ENCODE data around the gene LYPD4.
"Not testable (repeated sequence)": the region's sequence is repeated elsewhere in the genome, so short reads cannot be mapped to it uniquely, and the experiment has no call there.

Gene LYPD4, protein sequence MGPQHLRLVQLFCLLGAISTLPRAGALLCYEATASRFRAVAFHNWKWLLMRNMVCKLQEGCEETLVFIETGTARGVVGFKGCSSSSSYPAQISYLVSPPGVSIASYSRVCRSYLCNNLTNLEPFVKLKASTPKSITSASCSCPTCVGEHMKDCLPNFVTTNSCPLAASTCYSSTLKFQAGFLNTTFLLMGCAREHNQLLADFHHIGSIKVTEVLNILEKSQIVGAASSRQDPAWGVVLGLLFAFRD

DNA sequence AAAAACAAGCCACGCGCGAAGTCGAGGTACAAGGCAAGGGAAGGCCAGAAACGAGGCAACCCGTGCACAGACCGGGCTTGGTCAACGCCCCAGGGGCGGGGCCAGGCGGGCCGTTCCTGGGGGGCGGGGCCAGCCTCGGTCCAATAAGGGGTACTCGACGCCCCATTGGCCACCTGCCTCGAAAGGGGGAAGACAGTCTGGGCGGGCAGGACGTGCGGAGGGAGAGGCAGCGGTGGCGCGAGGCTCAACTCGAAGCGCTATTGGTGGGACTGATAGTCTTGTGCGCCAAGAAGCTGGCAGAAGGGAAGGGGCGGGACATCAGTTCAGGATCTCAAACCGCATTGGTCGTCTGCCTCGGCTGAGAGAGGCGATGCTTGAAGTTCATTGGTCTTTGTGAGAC is at the start of gene LYPD4:
Gene LYPD4, minus strand, starts transcription at position 83 of the 400 bp plus-strand sequence. CDS start 5,398 bp downstream, outside the sequence.
- DNase-seq = no peak

DNA sequence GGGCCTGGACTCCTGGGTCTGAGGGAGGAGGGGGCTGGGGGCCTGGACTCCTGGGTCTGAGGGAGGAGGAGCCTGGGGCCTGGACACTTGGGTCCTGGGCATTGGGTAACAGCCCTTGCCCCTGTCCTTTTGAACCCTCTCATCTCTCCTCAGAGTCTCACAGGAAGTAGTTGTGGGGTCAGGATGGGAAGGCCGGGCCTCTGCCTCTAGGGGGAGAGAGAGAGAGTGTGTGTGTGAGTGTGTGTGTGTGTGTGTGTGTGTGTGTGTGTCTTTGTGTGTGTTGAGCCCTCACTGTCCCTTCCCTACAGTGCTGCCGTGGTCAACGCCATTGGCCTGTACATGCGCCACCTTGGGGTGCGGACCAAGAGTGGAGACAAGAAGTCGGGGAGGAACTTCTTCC is 49.4 kb upstream of the LYPD4 start:
- DNase-seq = no peak

DNA sequence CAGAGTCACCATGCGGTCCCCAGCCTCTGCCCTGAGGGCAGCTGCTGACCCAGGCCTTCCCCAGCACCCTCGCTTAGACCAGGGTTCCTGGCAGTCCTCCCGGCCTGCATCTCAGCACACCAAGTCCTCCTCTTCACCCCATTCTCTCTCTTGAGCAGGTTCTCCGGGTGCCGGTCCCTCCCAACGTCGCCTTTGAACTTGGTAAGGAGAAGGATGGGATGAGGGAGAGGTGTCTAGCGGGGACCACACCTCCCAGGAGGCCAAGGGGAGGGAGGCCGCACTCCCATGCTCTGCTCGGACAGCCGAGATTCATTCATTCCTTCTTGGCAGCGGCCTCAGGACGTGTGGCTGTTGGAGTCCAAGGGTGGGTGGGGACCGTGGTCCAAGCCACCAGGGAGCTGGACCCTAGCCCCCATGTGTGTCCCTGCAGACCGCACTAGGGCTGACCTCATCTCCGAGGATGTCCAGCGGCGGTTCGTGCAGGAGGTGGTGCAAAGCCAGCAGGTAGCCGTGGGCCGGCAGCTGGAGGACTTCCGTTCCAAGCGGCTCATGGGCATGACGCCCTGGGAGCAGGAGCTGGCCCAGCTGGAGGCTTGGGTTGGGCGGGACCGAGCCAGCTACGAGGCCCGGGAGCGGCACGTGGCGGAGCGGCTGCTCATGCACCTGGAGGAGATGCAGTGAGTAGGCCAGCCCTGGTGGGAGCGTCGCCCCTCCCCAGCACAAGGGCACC is 47.9 kb upstream of the LYPD4 start:
- DNase-seq = no peak

DNA sequence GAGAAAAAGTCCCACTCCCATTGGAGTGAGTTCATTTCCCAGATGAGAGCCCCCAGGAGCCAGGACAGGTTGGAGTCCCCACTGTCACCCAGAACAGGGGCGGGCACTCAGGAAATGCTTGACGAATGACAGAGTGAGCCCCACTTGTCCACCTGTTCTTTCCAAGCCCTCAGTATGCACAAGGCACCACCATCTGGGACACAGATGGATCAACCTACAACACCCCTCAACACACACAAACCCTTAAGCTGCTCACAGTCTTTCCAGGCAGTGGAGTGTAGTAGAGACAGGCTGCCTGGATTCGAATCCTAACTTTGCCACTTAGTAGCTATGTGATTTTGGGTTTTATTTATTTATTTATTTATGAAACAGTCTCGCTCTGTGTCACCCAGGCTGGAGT is 46.5 kb upstream of the LYPD4 start:
- no peak for DNase-seq

DNA sequence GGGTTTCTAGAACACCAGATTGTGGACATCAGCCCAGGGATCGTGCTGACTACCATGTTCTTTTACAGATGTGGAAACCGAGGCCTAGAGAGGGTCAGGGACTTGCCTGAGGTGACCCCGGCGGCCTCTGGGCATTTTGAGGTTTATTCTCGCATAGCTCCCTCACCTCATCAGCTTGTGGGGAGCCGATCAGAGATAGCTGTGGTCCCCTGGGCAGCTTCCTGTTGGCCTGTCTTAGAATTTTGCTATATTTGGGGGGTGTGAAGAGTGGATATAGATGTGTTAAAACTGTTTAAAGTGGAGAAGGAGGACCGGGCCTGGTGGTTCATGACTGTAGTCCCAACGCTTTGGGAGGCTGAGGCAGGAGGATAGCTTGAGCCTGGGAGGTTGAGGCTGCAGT is 45.4 kb upstream of the LYPD4 start:
- no peak for DNase-seq

DNA sequence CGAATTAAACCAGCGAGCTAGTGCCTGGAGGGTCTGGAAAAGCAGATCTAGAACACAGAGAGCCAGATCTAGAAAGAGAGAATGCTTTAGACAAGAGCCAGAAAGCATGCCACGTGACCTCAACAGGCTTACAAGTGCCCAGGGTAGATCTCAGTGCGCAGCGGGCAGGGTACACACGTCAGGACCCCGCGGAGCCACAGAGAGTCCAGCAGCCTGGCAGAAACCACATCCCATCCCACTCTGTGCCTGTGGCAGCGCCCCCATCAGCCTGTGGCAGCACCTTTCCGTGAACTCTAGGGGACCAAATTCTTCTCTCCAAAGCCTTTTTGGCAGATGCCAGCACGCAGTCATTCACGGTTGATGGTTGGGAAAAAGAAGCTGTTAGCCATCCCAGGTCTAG is 44.4 kb upstream of the LYPD4 start:
- no peak for DNase-seq

DNA sequence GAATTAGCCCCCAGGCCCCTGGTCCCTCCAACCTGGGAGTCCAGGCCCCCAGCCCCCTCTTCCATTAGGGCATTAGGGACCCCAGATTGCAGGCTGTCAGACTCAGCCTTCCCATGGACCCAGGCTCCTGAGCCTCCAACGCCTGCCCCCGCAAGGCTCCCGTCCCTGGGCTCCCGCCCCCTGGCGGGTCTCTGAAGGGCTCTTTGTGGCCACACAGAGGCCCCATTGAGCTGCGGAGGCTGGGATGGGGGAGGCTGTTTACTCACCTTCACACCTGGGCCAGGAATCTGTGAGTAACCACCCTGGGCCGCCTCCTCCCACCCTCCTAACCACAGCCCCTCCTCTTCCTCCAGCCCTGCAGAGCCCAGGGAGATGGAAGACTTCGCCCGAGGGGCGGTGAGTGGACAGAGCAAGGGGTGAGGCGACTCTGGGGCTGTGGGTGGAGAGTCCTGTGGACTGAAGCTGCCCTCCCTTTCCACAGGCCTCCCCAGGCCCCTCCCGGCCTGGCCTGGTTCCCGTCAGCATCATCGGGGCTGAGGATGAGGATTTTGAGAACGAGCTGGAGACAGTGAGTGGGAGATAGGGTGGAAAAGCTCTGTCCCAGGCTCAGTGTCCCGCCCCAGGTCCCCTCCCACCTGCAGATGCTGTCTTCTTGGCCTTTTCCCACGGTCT is 43.4 kb upstream of the LYPD4 start:
- DNase-seq = no peak

DNA sequence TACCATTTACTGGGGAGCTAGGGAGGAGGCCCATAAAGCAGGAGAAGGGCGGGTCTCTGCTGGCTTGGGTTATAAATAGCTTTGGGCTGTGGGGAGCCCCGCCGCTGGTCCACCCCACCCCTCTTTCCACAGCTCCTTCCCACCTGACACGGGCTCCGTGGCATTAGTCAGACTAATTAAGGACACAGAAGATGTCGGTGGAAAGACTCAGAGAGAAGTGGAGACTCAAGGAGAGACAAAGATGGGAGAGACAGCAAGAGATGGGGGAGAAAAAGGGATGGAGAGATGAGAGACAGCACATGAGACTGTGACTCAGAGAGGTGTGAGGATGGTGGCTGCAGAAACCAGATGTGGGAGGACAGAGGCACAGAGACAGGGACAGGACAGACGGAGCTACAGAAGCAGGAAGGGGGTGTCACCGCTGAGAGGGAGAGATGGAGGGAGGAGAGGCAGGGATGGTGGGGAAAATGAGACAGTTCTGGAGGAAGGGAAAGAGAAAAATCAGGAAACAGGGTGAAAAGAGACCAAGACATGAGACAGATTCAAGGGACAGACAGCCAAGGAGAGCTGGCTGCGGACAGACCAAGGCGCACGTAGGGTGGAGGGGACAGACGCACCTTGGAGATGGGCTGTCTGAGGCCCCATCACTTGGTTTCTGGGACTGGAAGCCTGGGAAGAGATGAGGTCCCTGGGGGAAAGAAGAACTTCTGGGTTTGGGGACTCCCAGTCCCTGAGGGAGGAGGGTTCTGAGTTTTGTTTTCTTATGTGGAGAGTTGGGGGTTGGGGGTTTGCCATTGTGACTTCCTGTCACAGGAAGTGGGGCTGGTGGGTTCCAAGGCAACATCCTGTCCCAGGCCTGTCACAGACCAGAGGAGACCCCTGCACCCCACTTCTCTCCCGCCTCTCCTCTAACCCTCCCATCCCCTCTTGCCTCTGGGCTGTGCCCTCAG is 42.6 kb upstream of the LYPD4 start:
- DNase-seq = no peak

DNA sequence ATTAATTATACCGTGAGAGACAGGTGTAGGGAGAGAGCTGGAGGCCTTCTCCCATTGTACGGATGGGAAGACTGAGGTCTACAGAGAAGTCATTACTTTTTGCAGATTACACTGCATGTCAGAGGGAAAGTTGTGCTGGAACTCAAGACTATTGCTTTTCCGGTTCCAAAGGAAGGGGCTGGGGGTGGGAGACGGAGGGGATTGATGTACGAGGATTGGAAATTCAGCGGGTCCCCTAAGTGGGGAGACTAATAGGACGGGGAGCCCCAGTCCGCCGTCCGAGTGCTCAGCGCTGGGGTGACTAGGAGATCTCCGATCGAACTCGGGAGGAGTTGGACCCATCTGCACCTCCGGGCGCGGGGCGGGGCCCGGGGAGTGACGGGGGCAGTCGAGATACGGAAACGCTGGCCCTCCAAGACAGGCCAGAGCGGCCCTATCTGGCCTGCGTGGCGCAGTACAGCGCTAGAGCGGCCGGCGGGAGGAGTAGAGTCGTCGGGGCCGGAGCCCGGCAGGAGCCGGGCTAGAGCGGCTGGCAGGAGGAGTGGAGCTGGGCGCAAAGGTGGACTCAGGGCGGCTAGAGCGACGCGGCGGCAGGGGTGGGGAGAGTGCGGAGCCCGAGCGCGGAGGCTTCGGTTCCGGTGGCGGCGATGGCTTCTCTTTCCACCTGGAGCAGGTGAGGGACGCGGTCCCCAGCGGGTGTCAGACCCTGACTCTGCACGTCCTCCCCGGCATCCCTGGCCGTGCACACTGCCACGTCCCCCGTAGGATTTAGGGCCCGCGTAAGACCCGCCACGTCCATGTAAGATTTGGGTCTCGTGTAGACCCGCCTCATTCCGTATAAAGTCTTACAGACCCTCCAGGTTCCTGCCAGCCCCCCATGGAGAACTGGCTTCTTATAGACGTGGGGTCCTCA is 39.6 kb upstream of the LYPD4 start:
- peak; percentile 90 for DNase-seq

DNA sequence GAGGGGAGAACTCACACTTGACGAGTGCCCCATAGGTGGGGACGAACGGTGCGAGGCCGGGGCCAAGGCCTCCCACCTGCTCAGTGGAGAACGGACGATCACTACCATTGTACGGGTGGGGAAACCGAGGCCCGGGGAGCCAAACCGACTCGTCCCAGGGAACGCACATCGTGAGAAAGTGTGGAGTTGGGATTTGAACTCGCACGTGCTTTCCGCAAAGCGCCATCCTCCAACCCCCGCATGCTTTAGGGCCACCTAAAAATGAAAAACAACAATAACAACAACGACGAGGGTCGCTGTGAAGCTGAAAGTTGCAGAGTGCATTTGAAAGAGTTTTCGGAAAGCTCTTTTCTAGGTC is 39.0 kb upstream of the LYPD4 start:
- DNase-seq = no peak

DNA sequence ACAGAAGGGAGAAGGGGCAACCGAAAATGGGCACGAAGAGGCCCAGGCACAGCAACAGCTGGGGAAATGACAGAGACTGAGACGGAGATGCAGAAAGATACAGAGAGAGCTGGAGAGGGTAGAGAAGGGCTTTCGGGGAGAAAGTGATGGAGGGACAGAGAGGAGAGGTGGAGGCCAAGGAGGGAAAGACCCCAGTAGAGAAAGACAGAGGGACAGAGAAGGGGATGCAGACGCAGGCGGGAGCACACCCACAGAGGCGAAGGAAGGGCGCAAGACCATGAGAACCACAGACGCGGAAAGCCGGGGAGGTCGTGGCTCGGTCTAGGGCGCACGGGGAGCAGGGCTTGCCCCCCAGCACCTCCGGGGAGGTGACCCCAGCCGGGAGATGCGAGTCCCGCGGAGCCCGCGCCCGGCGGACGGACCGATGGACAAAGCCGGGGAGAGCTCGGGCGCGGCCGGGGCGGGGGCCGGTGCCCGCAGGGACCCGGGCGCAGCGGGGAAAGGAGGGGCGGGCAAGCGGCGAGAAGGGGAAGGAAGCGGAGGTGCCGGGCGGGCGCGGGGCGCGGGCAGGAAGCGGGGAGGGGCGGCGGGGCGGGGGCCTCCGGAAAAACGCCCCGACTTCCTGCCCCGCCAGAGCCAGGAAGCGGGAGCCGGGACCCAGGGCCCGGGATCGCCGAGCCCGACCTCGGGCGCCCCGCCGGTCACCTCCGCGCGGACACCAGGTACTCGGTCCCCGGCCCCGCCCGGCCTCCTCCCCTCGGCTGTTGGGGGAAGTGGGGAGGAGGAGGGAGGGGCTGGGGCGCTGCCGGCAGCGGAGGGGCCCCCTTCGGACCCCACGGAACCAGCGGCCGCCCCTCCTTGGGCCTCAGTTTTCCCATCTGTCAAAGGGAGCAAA is 38.3 kb upstream of the LYPD4 start, which contains the start of gene ARHGEF1:
Gene ARHGEF1, plus strand, starts transcription at position 617 of the 895 bp plus-strand sequence. CDS start 4,899 bp downstream, outside the sequence.
- no peak for DNase-seq

DNA sequence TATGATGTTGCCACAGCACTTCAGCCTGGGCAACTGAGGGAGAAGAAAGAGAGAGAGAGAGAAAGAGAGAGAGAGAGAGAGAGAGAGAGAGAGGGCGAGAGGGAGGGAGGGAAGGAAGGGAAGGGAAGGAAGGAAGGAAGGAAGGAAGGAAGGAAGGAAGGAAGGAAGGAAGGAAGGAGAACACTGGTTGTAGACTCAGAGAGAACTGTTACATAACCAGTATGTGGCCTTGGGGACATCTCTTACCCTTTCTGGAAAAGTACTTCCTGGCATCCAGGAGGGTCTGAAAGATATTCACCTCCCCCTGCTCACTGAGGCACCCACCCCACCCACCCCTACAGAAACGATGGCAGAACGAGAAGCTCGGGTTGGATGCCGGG is 35.8 kb upstream of the LYPD4 start:
- DNase-seq = no peak

DNA sequence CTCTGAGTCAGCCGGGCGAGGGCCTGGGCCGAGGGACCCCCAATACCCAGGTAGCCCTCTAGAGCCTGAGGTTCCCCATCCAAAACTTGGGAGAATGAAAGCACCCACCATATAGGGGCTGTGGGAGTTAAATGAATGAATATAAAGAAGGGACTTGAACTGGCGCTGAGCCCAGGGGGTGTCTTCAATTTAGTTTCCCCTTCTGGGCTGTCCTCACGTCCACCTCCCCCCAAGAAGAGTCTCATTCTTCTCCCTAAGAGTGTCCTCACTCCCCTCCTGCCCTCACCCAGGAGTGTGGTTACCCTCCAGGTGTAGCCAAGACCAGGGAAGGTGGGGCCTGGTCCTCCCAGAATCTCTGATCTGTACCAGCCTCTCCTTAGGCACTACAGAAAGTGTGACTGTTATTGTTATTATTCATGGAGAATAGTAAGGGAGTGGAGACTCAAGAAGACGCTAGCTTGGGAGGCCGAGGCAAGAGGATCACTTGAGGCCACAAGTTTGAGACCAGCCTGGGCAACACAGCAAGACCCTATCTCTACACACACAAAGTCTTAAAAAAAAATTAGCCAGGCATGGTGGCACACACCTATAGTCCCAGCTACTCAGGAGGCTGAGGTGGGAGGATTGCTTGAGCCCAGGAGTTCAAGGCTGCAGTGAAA is 35.3 kb upstream of the LYPD4 start:
- no peak for DNase-seq

DNA sequence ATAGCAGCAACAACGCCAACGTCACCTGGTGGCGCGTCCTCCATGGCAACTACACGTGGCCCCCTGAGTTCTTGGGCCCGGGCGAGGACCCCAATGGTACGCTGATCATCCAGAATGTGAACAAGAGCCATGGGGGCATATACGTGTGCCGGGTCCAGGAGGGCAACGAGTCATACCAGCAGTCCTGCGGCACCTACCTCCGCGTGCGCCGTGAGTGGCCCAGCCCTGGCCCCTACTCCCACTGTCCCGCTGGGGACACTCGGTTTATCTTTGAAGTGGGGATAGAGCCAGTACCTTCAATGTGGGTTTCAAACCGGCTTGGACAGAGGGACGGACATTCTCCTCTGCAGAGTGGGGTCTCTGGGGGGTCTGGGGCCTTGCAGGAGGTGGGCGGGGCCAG is 34.6 kb upstream of the LYPD4 start:
- no peak for DNase-seq

DNA sequence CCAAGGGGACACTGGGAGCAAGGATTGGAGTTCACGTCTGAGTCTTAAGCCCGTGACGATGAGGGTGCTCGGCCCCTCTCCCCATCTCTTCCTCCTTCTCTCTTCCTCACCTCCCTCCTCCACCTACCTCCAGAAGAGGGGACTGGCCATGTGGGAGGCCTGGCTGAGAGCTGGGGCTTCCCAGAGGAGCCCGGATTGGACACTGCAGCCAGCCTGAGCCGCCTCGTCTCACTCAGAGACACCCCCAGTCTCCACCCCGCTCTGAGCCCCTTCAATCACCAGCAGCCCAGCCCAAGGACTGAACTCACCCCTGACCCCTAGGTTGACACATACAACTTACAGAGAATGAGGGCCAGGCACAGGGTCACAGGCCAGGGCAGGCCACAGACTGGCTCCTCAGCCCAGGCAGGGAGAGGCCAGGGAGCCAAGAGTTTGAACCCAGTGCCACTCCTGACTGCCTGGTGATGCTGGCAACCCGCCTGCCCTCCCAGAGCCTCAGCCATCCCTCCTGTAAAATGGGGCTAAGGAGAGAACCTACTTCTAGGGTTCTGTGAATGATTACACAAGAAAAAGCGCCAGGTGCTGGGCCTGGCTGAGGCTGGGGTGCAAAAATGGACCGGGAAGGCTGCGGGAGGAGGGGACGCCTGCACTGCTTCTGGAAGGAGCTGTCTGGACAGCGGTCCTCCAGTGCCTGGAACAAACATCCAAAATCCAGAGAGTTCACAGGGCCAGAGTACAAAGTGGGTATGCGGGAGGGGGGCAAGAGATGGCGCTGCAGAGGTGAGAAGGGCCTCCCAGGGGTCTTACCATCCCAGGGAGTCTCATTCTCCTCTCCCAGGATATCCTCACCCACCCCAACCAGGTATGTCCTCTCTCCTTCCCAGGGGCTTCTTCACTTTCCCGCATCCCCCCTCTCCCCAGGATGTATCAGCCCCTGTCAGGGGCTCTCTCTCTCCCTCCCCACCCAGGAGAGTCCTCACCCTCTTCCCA is 33.7 kb upstream of the LYPD4 start:
- DNase-seq = no peak

DNA sequence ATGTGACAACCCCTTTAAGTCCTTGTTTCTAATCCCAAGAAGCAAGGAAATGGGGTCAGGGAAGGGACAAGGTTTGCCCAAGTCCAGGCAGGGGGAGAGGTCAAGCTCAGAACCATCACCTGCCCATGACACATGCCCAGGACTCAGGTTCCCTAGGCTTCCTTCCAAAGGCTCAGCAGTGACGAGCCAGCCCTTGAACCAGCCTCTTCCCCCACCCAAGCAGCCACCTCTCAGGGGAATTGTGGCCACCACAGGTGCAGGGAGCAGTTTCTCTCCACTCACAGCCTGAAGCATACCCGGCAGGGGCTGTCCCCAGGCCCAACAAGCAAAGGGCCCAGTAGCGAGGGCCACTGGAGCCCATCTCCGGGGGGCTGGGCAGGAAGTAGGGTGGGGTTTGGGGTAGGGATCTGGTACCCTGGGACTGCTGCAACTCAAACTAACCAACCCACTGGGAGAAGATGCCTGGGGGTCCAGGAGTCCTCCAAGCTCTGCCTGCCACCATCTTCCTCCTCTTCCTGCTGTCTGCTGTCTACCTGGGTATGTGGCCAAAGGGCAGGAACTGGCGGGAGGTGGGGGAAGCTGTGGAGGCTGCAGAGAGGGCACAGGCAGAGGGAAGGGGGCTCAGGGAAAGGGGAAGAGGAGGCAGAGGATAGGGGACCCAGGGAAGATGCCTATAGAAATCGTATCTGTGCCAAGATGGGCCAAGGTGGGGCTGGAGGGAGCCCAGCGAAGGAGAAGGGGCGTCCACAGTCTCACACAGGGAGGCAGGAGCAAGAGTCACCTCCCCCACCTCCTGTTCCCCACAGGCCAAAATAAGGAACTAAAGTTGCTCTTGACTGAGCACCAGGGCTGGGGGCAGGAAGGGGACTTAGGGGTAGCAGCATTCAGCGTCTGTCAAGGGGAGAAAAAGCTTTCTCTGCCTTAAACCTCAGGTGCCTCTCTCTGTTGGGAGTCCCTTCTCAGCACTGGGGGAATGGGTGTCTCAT is 32.7 kb upstream of the LYPD4 start, which contains the start of gene CD79A:
Gene CD79A, plus strand, starts transcription at position 433 of the 986 bp plus-strand sequence. Its CDS starts 26 bp downstream, at position 459.
- DNase-seq = no peak

DNA sequence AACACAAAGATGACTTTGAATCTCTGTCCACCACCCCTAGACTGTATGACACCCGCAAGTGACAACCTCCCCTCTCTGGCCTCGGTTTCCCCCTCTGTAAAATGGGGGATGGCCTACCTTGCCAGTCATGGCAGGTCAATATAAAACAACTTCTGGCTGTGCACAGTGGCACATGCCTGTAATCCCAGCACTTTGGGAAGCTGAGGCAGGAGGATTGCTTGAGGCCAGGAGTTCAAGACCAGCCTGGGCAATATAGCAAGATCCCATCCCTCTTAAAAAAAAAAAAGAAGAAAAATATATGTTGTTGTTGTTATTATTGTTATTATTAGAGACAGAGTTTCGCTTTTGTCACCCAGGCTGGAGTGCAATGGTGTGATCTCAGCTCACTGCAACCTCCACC is 31.5 kb upstream of the LYPD4 start:
- DNase-seq = not testable (repeated sequence)

Measured in SHP77 treated with DMSO at 0.1 percent for 48 hours (cell line).